ENCODE results near the gene SESN1. TPM values are rescaled to one million over a fixed set of nuclear protein-coding genes. Genes with fewer than 3 reads are reported as not detected.

SESN1 gene
- polyA plus RNA-seq, 1 donor (not counting 4 experiments of a cell fraction or from before 2014, with no cell fraction given), result 21.4 TPM

GRCh38 chr6:108968325-108969316 is 126.0 kb downstream of the SESN1 start:
- Histone ChIP-seq H3K79me2 (ENCODE audit: control insufficient read depth, insufficient read depth, low read length) (no peaks in the 10 kb centered on the region), H3K36me3 (ENCODE audit: control insufficient read depth in 2 of 2, extremely low read depth in 1 of 2, insufficient read depth in 2 of 2, low read length in 2 of 2) (no peaks in the 10 kb centered on the region), H3K27ac (ENCODE audit: control insufficient read depth, insufficient read depth, low read length) (no peak overlapping the region), H3K9me3 (ENCODE audit: control insufficient read depth, low read depth, low read length) (no peaks in the 10 kb centered on the region), H3K9me1 (ENCODE audit: control insufficient read depth, extremely low read depth, insufficient read depth, low read length) (no peaks in the 10 kb centered on the region), H3K27me3 (ENCODE audit: control insufficient read depth, extremely low read depth, insufficient read depth, low read length) (no peaks in the 10 kb centered on the region), H3K4me2 (ENCODE audit: control insufficient read depth, extremely low read depth, insufficient read depth, low read depth, low read length) (no peak overlapping the region), H3K9ac (ENCODE audit: control insufficient read depth, extremely low read depth, insufficient read depth, low read length) (no peak overlapping the region), H4K20me1 (ENCODE audit: control insufficient read depth, extremely low read depth, insufficient read depth, low read length) (no peaks in the 10 kb centered on the region), H3K4me1 (ENCODE audit: control insufficient read depth, extremely low read depth, insufficient read depth, low read length) (peaks cover 6% of the 10 kb centered on the region), H3K4me3 (ENCODE audit: control insufficient read depth in 2 of 3, extremely low read depth in 1 of 3, insufficient read depth in 2 of 3, low read depth in 1 of 3, low read length in 3 of 3) (no peak overlapping the region), H2AFZ (ENCODE audit: control insufficient read depth, low read length) (no peak overlapping the region)
- DNase-seq (ENCODE audit: low read depth, low spot score) (no peak), FAIRE-seq (no peak)
- dilution Hi-C loops (cut with MboI; ENCODE audit: extremely low pct_ligation_motif_present, low sequenced_read_pairs), result no loop called here
- TF ChIP-seq EZH2 (IDR thresholded peaks at IDR 0.05; ENCODE audit: low read length) (no peak), CTCF (optimal IDR thresholded peaks at IDR 0.05 in 1 of 3, IDR thresholded peaks at IDR 0.05 in 1 of 3, conservative IDR thresholded peaks at IDR 0.05 in 1 of 3; ENCODE audit: extremely low read depth in 1 of 3, insufficient read depth in 2 of 3, low read length in 3 of 3) (no peak)

- peaks cover 6% of the 10 kb centered on the region for H3K4me1 ChIP-seq (ENCODE audit: control insufficient read depth, extremely low read depth, insufficient read depth, low read length)
- FAIRE-seq (no peak), DNase-seq (ENCODE audit: low read depth, low spot score) (no peak)
- H3K27ac ChIP-seq (ENCODE audit: control insufficient read depth, insufficient read depth, low read length), result no peak overlapping the region
- H3K27me3 ChIP-seq (ENCODE audit: control insufficient read depth, extremely low read depth, insufficient read depth, low read length), result no peaks in the 10 kb centered on the region
- H2AFZ ChIP-seq (ENCODE audit: control insufficient read depth, low read length), result no peak overlapping the region
- no peak overlapping the region for H3K9ac ChIP-seq (ENCODE audit: control insufficient read depth, extremely low read depth, insufficient read depth, low read length)
- TF ChIP-seq EZH2 (IDR thresholded peaks at IDR 0.05; ENCODE audit: low read length), result no peak
- no peak for TF ChIP-seq CTCF (optimal IDR thresholded peaks at IDR 0.05 in 1 of 3, IDR thresholded peaks at IDR 0.05 in 1 of 3, conservative IDR thresholded peaks at IDR 0.05 in 1 of 3; ENCODE audit: extremely low read depth in 1 of 3, insufficient read depth in 2 of 3, low read length in 3 of 3)
- dilution Hi-C loops (cut with MboI; ENCODE audit: extremely low pct_ligation_motif_present, low sequenced_read_pairs), result no loop called here
- H4K20me1 ChIP-seq (ENCODE audit: control insufficient read depth, extremely low read depth, insufficient read depth, low read length), result no peaks in the 10 kb centered on the region
- no peak overlapping the region for H3K4me2 ChIP-seq (ENCODE audit: control insufficient read depth, extremely low read depth, insufficient read depth, low read depth, low read length)
- no peaks in the 10 kb centered on the region for H3K36me3 ChIP-seq (ENCODE audit: control insufficient read depth in 2 of 2, extremely low read depth in 1 of 2, insufficient read depth in 2 of 2, low read length in 2 of 2)
- H3K9me1 ChIP-seq (ENCODE audit: control insufficient read depth, extremely low read depth, insufficient read depth, low read length), result no peaks in the 10 kb centered on the region
- no peaks in the 10 kb centered on the region for H3K79me2 ChIP-seq (ENCODE audit: control insufficient read depth, insufficient read depth, low read length)
- H3K9me3 ChIP-seq (ENCODE audit: control insufficient read depth, low read depth, low read length), result no peaks in the 10 kb centered on the region
- no peak overlapping the region for H3K4me3 ChIP-seq (ENCODE audit: control insufficient read depth in 2 of 3, extremely low read depth in 1 of 3, insufficient read depth in 2 of 3, low read depth in 1 of 3, low read length in 3 of 3)
Observed at GRCh38 chr6:108966855-108967755, 127.5 kb downstream of the SESN1 start.

Data from keratinocyte (primary cell).